ENCODE measurements around the gene GOLGA6B.
"Not testable (repeated sequence)": the region's sequence is repeated elsewhere in the genome, so short reads cannot be mapped to it uniquely, and the experiment has no call there.

The GOLGA6B gene

DNA sequence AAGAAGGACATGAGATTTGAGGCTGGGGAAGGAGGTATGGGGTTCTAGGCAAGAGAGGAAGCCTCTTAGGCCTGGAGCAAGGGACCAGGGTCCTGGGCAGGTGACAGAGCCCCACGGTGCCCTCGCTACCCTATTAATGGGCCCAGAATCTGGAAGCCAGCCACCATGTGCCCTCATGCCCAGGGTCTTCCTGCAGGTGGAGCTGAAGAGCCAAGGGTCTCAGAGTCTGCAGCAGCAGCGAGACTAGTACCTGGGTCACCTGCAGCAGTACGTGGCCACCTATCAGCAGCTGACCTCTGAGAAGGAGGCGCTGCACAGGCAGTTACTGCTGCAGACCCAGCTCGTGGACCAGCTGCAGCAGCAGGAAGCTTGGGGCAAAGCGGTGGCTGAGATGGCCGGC is 9.4 kb downstream of the GOLGA6B start:
- not testable (repeated sequence) for DNase-seq (ENCODE audit: extremely low read depth in 1 of 2, low read depth in 1 of 2)

- DNase-seq (ENCODE audit: extremely low read depth in 1 of 2, low read depth in 1 of 2), result not testable (repeated sequence)
Measured at GRCh38 chr15:72665706-72666105, 11.2 kb downstream of the GOLGA6B start.

GRCh38 chr15:72669803-72670202 is 15.3 kb downstream of the GOLGA6B start:
- DNase-seq (ENCODE audit: extremely low read depth in 1 of 2, low read depth in 1 of 2), result not testable (repeated sequence)

GRCh38 chr15:72670656-72671352 is 16.3 kb downstream of the GOLGA6B start:
- peak in 1 of 2 donors; percentile 45 for DNase-seq (ENCODE audit: extremely low read depth in 1 of 2, low read depth in 1 of 2)

GRCh38 chr15:72671525-72671924 is 17.0 kb downstream of the GOLGA6B start:
- no peak for DNase-seq (ENCODE audit: extremely low read depth in 1 of 2, low read depth in 1 of 2)

- no peak for DNase-seq (ENCODE audit: extremely low read depth in 1 of 2, low read depth in 1 of 2)
Measured at GRCh38 chr15:72676838-72677237, 22.3 kb downstream of the GOLGA6B start.

- DNase-seq (ENCODE audit: extremely low read depth in 1 of 2, low read depth in 1 of 2), result no peak
Measured at GRCh38 chr15:72680931-72681330, 26.4 kb downstream of the GOLGA6B start.

DNA sequence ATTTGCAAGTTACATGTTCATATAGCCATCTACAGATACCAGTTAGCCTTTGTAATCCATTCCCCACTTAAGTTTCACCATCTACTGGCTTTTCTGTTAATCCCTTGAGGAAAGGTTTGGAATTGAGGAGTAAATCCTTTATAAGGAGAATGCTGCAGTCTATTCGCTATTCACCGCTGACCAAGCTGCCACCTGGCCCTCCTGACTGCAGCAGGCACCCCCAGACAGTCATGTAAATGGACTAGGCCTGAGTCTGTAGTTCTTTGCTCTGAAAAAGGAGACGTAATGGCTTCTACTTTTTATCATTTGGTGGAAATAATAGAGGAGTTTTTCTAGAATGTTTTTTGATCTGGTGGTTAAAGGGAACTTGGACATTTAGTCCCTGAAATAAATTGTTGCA is 28.3 kb downstream of the GOLGA6B start:
- DNase-seq (ENCODE audit: extremely low read depth in 1 of 2, low read depth in 1 of 2), result no peak

- DNase-seq (ENCODE audit: extremely low read depth in 1 of 2, low read depth in 1 of 2), result no peak
Measured at GRCh38 chr15:72685301-72685924, 30.9 kb downstream of the GOLGA6B start.

DNA sequence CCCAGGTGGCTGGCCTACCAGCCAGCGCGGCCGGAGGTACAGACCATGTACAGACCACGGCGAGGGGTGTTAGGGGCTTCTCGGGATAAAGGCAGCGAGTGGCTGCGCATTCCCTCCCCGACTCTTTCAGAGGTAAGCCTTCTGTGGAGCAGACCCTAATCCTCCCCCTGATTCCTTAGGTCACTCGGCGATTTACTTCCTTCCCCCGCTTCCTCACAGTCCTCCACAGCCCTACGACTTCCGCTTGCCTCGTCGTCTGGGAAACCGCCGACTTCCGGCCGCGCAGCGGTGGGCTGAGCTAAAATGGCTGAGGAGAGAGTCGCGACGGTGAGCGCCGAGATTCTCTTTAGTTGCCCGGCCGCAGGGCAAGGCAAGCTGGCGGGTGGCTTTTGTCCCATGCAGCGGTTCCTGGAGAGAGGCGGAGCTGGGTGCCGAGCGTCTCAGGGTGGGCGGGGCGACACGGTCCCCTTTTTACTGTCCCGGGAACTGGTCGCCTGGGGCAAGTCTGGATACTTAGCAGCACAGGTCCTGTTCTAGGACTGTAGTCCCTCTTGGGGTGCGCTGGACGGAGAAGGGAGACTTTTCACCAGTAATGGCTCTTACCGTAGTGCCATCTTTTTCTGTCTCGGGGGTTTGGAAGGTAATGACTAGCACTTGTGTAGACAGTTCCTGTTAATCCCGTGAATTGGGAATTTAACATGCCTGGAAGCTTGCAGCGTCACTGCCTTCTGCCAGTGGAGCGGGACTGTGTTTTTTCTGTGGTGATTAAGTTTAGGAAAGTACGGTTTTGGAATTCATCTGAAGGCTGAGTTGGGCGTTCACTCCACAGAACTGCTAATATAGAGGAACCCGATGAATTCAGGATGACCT is 31.7 kb downstream of the GOLGA6B start, which contains the start of the genes BBS4 and HIGD2B:
Gene BBS4, plus strand, starts transcription at position 283 of the 870 bp plus-strand sequence. Its CDS starts 21 bp downstream, at position 304.
Gene HIGD2B, minus strand, starts transcription at position 258 of the 870 bp plus-strand sequence. CDS start 9,808 bp downstream, outside the sequence.
- peak; percentile 60 to 74 for DNase-seq (ENCODE audit: extremely low read depth in 1 of 2, low read depth in 1 of 2)

DNA sequence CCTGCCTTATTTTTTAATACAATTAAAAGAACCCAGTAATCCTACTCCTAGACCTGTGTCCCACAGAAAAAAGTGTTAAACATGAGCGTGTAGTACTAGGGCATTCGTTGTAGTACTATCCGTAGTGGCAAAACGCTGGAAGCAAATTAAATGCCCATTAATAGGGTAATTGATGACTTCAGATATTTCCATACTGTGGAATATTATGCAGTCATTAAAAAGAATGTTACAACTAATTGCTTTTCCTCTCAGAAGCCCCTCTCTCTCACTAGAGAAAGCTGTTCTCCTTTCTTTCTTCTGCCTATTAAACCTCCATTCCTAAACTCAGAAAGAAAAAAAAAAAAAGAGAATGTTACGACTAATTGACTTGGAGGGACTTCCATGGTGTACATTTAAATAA is 34.2 kb downstream of the GOLGA6B start:
- DNase-seq (ENCODE audit: extremely low read depth in 1 of 2, low read depth in 1 of 2), result no peak

- no peak for DNase-seq (ENCODE audit: extremely low read depth in 1 of 2, low read depth in 1 of 2)
Measured at GRCh38 chr15:72690938-72691337, 36.4 kb downstream of the GOLGA6B start.

DNA sequence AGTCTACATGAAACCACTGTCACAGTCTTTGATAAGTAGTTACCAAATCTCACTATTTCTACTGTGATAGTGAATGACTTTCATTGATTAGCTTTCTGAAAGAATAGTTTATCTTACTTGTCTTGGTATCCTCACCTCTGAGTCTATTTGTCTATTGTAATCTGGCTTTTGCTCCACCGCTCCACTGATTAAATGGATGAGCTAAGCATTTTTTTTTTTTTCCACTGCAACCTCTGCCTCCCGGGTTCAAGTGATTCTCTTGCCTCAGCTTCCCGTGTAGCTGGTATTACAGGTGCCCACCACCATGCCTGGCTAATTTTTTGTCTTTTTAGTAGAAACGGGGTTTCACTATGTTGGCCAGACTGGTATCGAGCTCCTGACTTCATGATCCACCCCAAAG is 44.4 kb downstream of the GOLGA6B start:
- DNase-seq (ENCODE audit: extremely low read depth in 1 of 2, low read depth in 1 of 2), result no peak

DNA sequence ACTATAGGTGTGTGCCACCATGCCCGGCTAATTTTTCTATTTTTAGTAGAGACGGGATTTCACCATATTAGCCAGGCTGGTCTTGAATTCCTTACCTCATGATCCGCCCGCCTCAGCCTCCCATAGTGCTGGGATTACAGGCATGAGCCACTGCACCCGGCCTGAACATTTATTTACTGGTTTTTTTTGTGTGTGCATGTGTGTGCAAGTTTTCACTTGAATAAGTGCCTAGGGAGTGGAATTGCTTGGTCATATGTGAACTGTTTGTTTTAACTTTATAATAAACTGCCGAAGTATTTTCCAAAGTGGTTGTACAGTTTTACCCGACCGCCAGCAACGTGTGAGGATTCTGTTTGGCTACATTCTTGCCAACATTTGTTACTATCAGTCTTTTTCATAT is 45.6 kb downstream of the GOLGA6B start:
- no peak for DNase-seq (ENCODE audit: extremely low read depth in 1 of 2, low read depth in 1 of 2)

- DNase-seq (ENCODE audit: extremely low read depth in 1 of 2, low read depth in 1 of 2), result no peak
Measured at GRCh38 chr15:72706266-72706665, 51.8 kb downstream of the GOLGA6B start.

DNA sequence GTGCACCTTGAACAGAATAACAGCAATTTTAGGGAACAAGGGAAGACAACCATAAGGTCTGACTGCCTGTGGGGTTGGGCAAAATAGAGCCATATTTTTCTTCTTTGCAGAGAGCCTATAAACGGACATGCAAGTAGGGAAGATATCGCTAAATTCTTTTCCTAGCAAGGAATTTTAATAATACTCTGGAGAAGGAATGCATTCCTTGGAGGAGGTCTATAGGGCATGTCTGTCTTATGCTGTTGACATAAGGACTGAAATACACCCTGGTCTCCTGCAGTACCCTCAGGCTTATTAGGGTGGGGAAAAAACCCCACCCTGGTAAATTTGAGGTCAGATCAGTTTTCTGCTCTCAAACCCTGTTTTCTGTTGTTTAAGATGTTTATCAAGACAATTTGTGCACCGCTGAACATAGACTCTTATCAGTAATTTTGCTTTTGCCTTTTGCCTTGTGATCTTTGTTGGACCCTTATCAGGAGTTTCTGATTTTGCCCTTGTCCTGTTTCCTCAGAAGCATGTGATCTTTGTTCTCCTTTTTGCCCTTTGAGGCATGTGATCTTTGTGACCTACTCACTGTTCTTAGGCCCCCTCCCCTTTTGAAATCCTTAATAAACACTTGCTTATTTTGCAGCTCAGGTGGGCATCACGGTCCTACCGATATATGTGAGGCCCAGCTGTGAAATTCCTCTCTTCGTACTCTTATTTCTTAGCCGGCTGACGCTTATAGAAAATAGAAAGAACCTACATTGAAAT is 54.2 kb downstream of the GOLGA6B start:
- DNase-seq (ENCODE audit: extremely low read depth in 1 of 2, low read depth in 1 of 2), result not testable (repeated sequence)
